Nephron progenitor cell (in vitro differentiated cells): ENCODE results near the gene MRAP.
A peak's percentile ranks its signal among the peaks of the same experiment; 100 is the strongest.
"Not testable (repeated sequence)": the region's sequence is repeated elsewhere in the genome, so short reads cannot be mapped to it uniquely, and the experiment has no call there.

Source experiments
- DNase-seq: peaks from one replicate; pipeline ENCODE4 v3.0.0; 2021
- H3K27ac Mint-ChIP-seq: 2 replicates; pipeline ENCODE4 v1.8.0; 2021; ENCODE audit warnings: mild to moderate bottlenecking, moderate library complexity, mixed read lengths
- H3K27me3 Mint-ChIP-seq: 2 replicates; pipeline ENCODE4 v1.8.0; 2021; ENCODE audit warnings: mild to moderate bottlenecking, low read depth, mixed read lengths; ENCODE audit not compliant: poor library complexity
- H3K36me3 Mint-ChIP-seq: 2 replicates; pipeline ENCODE4 v1.8.0; 2021; ENCODE audit warnings: low read depth, mixed read lengths
- H3K4me1 Mint-ChIP-seq: 2 replicates; pipeline ENCODE4 v1.8.0; 2021; ENCODE audit warnings: mixed read lengths
- H3K4me3 Mint-ChIP-seq: 2 replicates; pipeline ENCODE4 v1.8.0; 2021; ENCODE audit warnings: mild to moderate bottlenecking, moderate library complexity, mixed read lengths
- H3K9me3 Mint-ChIP-seq: 2 replicates; pipeline ENCODE4 v1.8.0; 2021; ENCODE audit warnings: mild to moderate bottlenecking, moderate library complexity, mixed read lengths
- TF ChIP-seq, protein P1 (sequence below): fragments of 200-600 bp; sonication (generic); IDR thresholded peaks from 2 replicates; pipeline ENCODE4 v1.5.0; 2021; ENCODE audit warnings: antibody characterized with exemption

The MRAP gene

DNA sequence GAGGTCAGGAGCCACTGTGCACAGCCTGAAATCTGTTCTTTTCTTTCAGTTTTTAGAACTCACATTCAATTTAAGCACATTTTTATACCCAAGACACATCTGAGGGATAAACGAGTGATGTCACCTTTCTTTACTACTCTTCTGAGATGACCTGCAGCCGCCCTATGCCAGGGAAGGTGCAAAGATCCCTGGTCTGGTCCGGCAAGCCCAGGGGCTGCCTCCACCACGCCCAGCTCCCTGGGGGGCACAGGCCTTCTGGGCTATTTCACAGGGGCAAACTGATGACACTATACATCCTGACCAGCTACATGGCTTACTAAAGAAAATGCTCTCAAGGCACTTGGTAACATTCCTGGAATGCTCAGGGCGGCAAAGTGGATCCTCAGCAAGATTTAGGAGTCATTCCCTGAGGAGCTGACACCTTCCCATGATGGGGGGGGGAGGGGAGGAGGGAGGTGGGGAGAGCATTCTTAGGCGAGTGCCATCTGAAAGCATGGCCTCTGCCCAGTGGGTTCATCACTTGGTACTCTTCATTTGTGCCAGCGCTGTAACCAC, 11.3 kb downstream of the MRAP start:
- TF ChIP-seq, protein P1, sequence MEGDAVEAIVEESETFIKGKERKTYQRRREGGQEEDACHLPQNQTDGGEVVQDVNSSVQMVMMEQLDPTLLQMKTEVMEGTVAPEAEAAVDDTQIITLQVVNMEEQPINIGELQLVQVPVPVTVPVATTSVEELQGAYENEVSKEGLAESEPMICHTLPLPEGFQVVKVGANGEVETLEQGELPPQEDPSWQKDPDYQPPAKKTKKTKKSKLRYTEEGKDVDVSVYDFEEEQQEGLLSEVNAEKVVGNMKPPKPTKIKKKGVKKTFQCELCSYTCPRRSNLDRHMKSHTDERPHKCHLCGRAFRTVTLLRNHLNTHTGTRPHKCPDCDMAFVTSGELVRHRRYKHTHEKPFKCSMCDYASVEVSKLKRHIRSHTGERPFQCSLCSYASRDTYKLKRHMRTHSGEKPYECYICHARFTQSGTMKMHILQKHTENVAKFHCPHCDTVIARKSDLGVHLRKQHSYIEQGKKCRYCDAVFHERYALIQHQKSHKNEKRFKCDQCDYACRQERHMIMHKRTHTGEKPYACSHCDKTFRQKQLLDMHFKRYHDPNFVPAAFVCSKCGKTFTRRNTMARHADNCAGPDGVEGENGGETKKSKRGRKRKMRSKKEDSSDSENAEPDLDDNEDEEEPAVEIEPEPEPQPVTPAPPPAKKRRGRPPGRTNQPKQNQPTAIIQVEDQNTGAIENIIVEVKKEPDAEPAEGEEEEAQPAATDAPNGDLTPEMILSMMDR = no peak
- H3K4me3 Mint-ChIP-seq = no peak overlapping the region
- H3K27me3 Mint-ChIP-seq = no peaks in the 10 kb centered on the region
- H3K9me3 Mint-ChIP-seq = no peaks in the 10 kb centered on the region
- H3K4me1 Mint-ChIP-seq = peaks cover 14% of the 10 kb centered on the region
- H3K36me3 Mint-ChIP-seq = peaks cover 30% of the 10 kb centered on the region
- H3K27ac Mint-ChIP-seq = no peak overlapping the region
- DNase-seq = no peak

DNA sequence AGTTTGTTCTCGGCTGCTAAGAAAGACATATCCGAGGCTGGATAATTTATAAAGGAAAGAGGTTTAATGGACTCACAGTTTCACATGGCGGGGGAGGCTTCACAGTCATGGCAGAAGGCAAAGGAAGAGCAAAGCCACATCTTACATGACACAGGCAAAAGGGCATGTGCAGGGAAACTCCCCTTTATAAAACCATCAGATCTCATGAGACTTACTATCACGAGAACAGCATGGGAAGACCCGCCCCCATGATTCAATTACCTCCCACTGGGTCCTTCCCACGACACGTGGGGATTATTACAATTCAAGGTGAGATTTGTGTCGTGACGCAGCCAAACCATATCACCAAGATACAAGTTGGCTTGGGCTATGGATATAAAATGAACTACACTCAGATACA, 12.3 kb downstream of the MRAP start:
- not testable (repeated sequence) for H3K4me3 Mint-ChIP-seq, H3K9me3 Mint-ChIP-seq, H3K4me1 Mint-ChIP-seq, DNase-seq, H3K27me3 Mint-ChIP-seq
- peaks cover 24% of the 10 kb centered on the region for H3K36me3 Mint-ChIP-seq
- H3K27ac Mint-ChIP-seq = peak overlapping the region; percentile 71

DNA sequence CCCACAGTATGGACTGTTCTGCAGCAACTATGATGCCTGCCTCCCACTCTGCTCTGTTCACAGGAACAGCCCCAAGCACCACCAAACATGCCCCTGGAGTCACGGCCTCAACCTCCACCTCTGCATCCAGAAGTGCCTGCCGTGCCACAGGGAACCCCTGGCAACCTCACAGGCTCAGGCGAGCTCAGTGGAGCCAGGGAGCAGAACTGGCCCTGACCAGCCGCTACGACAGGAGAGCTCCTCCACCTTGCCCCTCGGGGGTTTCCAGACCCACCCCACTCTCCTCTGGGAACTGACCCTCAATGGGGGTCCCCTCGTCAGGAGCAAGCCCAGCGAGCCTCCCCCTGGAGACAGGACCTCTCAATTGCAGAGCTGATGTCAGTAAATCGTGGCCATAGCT, 13.0 kb downstream of the MRAP start:
- no peaks in the 10 kb centered on the region for H3K9me3 Mint-ChIP-seq
- DNase-seq = no peak
- no peak overlapping the region for H3K4me3 Mint-ChIP-seq
- H3K36me3 Mint-ChIP-seq = peaks cover 19% of the 10 kb centered on the region
- H3K27me3 Mint-ChIP-seq = no peaks in the 10 kb centered on the region
- peaks cover 1% of the 10 kb centered on the region for H3K4me1 Mint-ChIP-seq
- TF ChIP-seq, protein P1 = no peak
- peak overlapping the region; percentile 39 for H3K27ac Mint-ChIP-seq

DNA sequence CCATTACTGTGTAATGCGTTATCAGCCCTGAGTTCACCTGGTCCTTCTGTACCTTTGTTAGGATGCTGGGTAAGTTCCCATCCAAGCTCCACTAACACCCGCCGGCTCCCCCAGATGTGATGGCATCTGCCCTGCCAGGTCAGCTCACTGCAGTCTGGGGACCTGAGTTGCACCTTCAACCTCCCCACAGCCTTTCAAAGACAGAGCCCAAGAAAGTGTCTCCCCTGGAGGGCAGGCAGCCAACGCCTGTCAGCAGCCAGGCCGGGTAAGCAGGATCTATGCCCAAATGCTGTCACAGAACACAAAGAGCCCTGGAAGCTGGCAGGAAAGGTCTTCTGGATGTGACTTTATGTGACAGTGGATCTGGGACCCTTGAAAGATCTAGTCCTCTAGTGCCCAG, 13.7 kb downstream of the MRAP start:
- Mint-ChIP-seq H3K27me3 (no peaks in the 10 kb centered on the region), H3K9me3 (no peaks in the 10 kb centered on the region), H3K36me3 (peaks cover 13% of the 10 kb centered on the region), H3K4me1 (no peaks in the 10 kb centered on the region), H3K4me3 (no peak overlapping the region), H3K27ac (no peak overlapping the region)
- DNase-seq = no peak
- TF ChIP-seq, protein P1 = no peak

DNA sequence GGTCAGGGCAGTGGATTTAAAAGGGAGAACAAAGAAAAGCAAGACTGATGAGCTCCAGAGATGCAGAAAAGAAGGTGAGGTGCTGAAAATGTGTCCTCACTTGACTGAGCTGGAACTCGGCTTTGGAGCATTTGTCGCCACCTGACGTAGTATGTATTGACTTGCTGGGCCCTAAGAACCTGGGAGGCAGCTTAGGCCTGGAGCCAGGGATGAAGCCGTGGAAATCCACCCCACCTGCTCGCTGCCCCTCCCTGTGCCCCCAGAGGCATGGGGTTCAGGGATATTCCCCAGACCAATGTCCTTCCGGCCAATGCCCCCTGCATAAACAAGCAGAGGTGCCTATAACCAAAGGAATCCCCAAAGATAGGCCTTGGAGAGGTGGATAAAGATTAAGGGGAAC, 14.3 kb downstream of the MRAP start:
- DNase-seq = no peak
- Mint-ChIP-seq H3K36me3 (peaks cover 11% of the 10 kb centered on the region), H3K27ac (no peak overlapping the region), H3K9me3 (no peaks in the 10 kb centered on the region), H3K27me3 (no peaks in the 10 kb centered on the region), H3K4me1 (no peaks in the 10 kb centered on the region), H3K4me3 (no peak overlapping the region)
- TF ChIP-seq, protein P1 = no peak

DNA sequence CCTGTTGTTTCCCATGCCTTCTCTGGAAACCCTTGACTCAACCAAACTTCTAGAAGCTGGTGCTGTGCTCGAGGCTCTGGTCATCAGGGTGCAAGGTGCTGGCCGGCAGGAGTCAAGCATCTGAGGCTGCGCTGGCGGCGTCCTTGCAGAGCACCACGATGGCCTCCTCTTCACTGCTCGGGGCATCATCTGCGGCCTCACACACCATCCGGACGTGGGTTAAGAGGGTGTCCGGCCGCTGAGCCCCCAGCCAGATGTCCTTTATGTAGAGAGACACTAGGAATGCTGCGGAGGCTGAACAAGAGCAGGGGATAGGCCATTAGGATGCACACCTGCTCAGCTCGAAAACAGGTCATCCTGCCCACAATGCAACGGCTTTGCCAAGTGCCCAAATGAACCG, 16.2 kb downstream of the MRAP start:
- no peak for DNase-seq
- H3K36me3 Mint-ChIP-seq = peaks cover 21% of the 10 kb centered on the region
- no peaks in the 10 kb centered on the region for H3K4me1 Mint-ChIP-seq
- H3K27me3 Mint-ChIP-seq = no peaks in the 10 kb centered on the region
- H3K4me3 Mint-ChIP-seq = no peak overlapping the region
- no peak overlapping the region for H3K27ac Mint-ChIP-seq
- TF ChIP-seq, protein P1 = no peak
- H3K9me3 Mint-ChIP-seq = no peaks in the 10 kb centered on the region
